WI38 (cell line): Measurements from ENCODE around the gene FYCO1.

Experiments
- H3K4me3 ChIP-seq: 2 replicates; pipeline ENCODE4 v1.5.1; 2011; ENCODE audit warnings: low read depth, mild to moderate bottlenecking, control low read depth, low read length
- TF ChIP-seq, protein P1 (sequence below): IDR thresholded peaks from 2 replicates; pipeline ENCODE4 v1.5.1; 2012; ENCODE audit warnings: low read depth, mild to moderate bottlenecking, control low read depth, low read length

Gene FYCO1

DNA sequence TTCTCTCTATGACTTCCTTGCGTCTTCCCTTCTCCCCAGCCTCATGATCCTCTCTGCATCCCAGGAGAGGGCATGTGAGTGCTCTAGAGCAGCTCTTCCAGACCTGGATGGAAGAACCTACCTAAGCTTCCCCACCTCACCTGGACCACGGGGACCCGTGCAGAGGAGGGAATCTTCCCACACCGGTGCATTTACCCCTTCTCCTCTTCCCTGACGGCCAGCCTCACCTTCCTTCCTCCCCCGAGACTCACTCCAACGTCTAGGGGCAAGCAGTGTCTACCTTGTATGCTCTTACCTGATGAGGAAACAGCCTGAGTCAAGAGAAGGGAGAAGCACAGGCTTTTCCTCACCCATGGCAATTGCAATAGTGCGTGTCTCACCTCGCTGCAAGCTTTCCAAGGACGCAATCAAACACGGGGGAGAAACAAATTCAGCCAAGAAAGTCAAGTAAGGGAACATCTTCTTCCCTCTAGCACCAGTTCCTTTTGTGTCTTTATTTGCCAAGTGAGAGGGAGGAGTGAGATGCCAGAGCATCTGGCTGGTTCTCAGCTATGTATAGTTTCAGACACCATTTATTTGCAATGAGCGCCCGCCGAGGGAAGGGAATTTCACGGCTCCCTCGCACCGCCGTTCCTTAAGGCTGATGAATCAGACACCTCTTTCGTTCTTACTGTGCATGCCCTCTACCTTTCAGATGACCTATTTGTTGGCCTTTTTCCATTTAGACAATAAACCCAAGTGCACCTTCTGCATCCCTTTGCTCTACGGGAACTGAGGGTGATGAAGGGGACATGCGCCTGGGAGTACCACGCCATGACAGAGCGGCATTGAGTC, 111.0 kb downstream of the FYCO1 start:
- TF ChIP-seq, protein P1, sequence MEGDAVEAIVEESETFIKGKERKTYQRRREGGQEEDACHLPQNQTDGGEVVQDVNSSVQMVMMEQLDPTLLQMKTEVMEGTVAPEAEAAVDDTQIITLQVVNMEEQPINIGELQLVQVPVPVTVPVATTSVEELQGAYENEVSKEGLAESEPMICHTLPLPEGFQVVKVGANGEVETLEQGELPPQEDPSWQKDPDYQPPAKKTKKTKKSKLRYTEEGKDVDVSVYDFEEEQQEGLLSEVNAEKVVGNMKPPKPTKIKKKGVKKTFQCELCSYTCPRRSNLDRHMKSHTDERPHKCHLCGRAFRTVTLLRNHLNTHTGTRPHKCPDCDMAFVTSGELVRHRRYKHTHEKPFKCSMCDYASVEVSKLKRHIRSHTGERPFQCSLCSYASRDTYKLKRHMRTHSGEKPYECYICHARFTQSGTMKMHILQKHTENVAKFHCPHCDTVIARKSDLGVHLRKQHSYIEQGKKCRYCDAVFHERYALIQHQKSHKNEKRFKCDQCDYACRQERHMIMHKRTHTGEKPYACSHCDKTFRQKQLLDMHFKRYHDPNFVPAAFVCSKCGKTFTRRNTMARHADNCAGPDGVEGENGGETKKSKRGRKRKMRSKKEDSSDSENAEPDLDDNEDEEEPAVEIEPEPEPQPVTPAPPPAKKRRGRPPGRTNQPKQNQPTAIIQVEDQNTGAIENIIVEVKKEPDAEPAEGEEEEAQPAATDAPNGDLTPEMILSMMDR = no peak
- H3K4me3 ChIP-seq = no peak overlapping the region

DNA sequence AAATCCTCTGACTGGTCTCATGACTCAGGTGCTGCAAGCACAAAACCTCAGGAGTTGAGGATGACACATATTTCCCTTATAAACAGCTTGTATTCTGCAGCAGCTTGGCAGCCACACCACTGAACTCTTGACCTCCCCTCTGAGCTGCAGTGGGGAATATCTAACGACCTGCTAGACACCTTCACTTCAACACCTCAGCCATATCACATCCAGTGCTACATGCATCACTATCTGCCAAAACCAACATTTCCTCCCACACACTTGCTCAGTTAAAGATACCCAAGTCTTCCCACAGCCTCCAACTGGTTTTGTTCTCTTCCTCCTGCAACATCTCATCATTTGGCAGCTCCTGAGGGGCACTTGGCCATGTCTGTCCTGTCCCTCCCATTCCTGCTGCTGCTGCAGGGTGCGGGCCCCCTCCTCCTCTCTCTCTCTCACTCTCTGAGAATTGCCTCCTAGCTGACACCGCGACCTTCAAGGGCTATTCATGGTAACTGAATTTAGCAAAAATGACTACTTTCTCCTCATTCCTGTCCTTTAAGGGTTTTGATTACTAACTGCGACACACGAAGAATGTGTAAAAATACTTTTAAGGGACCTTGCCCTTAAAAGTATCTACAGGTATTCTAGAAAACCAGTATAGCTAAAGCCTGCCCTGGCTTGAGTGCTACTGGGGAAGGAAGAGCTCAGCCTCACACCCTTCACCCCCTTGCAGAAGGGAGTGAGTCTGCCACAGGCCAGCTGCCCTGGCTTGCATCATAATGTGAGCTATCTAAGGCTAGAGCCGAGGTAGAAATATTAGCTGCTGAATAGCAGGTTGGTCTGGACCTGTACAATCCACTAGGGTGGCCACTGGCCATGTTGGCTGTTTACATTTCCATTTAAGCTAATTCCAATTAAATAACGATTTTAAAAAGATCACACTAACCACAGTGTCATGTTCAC, 114.3 kb downstream of the FYCO1 start:
- no peak overlapping the region for H3K4me3 ChIP-seq
- TF ChIP-seq, protein P1 = no peak

DNA sequence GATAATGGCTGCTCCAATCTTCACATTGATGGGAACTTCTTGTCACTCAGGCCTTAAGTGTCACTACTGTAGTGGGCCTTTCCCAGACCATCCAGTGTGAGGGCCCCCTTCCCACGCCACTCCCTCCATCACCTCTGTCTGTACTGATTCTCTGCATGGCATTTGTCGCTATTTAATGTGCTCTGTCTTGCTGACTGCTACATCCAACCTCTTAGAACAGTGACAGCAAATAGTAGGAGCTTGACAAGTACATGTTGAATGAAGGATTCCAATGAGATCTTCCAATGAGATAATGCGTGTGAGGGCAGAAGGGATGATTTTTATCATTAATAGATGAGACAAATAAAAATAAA, 114.9 kb downstream of the FYCO1 start:
- H3K4me3 ChIP-seq = no peak overlapping the region
- TF ChIP-seq, protein P1 = no peak

DNA sequence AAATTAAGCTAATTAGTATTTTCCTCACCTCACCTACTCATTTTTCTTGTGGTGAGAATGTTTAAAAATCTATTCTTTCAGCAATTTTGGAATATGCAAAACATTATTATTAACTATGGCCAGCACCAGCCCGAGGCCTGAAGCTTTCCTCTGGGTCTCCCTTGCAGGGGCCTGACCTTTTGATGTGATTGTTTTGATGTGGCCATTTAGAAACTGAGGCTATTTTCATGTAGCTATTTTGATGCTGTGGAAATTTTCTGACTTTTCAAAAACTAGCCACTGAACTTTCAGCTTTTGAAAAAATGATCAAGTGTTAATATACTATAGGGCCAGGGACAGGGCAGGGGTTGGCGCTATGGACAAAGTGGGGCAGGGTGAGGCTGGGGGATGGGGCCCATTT, 117.5 kb downstream of the FYCO1 start:
- TF ChIP-seq, protein P1 = no peak

DNA sequence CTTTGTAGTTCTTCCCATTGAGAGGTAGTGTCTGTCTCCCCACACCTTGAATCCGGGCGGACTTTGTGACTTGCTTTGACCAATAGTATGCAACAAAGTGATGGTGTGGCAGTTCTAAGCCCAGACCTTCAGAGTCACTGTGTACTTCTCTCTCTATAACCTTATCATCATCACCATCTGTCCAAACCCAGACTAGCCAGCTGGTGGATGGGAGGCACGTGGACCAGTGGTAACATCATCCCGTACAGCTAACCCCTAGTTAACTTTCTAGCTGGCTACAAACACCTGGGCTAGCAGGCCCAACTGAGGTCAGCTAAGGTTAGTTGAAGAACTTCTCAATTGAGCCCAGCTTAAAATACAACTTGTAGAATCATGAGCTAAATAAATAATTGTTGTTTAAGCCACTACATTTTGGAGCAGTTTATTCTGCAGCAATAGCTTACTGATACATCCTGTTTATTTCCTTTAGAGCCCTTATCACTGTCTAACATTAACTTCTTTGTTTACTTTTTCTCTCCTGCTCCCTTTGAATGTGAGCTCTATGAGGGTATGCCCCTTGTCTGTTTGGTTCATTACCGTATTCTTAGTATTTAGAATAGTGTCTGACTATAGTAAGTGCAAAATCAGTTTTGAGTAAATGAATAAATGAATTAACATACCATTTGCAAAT, 120.8 kb downstream of the FYCO1 start:
- TF ChIP-seq, protein P1 = no peak
- no peak overlapping the region for H3K4me3 ChIP-seq

More for the DNA sequence above, 117.5 kb downstream of the FYCO1 start:
- no peak overlapping the region for H3K4me3 ChIP-seq

DNA sequence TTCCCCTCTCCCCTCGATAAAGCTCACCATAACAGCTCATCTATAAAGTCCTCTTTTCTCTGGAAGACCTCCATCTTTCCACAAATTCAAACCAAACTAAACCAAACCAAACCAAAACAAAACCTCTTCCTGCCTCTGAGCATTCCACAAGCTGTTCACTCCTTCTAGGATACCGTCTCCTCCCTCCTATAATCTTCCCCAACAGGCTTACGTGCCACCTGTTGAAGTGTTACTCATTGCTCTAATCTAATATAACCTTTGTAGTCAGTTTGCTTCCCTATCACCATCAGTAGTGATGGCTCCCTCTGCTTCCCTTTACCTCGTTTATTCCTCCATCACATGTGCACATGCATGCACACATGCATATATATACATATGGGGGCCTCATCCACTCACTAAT, 122.0 kb downstream of the FYCO1 start:
- TF ChIP-seq, protein P1 = no peak
- no peak overlapping the region for H3K4me3 ChIP-seq
